Activated CD4-positive, alpha-beta T cell treated with anti-CD3 and anti-CD28 coated beads for 4 hours (primary cell): ENCODE data around the gene SND1.
"Not testable (repeated sequence)": the region's sequence is repeated elsewhere in the genome, so short reads cannot be mapped to it uniquely, and the experiment has no call there.

Experiments used
- DNase-seq, 2 donors: peaks; one replicate each; pipeline ENCODE4 v3.0.0-alpha.2; 2020

Gene SND1

DNA sequence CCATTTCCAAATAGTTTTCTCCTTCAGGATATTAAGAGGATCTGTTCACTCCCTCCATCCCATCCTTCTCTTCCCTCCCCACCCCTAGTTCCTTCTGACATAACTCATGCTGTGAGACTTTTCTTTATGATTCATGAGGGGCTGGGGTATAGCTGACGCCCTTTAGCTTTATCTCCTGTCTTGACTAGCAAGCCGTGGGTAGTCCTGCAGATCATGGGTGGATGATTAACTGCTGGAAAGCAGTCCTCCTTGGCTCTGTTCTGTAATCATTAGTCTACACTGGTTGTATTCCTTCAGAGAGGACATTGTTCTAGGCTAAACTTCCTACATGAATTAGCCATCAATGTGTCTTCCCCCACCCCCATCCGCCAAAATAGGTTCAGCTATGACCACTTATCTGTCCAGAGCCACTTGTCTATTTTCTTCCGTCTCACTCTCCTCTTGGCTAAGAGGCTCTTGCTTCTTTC lies 243.9 kb downstream of the SND1 start:
- no peak for DNase-seq

DNA sequence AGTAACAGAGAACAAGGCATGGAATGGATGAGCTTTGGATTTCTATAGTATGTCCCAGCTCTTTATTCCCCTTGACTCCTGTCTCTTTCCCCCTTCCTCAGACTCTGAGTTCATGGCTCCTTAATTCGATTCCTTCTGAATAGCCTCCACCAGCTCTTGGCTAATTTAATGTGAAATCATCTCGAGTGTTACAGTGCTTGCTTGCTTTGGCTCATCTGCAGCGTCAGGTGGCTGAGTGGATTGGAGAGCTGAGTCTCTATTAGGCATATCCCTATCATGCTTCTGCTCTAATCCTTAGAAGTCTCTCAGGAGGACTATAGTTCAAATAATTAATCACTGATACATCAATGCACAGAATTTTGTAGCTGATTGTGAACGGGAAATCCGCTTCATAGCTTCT lies 244.7 kb downstream of the SND1 start:
- DNase-seq: no peak

DNA sequence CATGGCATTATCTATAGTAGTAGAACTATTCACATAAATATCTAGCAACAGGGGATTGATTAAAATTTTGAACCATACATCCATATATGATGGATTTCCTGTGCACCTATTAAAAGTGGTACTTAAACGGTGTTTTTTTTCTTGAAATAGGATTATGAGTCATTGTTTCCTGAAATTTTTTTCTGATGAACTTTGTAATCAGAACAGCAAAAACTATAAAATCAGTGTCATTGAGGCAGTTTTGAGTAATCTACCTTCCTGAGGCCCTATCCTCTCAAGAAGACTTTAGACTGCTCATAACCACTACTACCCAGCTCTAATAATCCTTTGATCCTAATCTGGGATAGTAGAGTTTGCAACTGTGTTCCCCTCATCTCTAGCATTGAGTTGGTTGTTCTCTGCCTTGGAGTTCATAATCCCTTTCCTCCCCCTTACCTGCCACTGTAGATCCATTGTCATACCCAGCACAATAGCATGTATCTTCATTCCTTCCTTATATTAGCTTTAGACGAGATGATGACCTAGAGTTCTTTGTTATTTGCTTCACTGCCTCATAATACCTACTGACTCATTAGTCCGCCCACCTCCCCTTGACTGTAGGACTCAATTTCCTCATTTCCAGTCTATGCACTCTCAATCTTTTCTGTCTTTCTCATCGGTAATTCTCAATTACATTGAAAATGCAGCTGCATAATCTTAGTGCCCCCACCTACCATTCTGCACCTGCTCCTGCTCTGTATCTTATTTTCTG lies 245.9 kb downstream of the SND1 start:
- peak; percentile 7 to 24 for DNase-seq

DNA sequence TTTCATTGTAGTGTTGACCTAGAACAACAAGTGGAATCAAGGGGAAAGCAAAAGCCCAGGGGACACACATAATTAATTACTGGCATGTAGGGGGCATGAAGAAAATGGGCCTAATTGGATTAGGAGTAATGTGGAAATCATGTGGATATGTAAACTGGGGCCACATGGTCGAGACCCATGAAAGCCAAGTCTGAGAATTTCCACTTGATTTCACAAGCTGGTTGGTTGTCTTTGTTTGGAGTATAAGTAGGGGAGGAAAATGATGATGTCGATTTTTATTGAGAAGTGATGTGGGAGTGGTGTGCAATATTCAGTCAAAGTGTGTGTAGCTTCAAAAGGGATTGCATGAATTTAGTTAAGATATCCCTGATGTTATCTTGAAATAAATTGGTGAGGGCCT lies 247.4 kb downstream of the SND1 start:
- DNase-seq: no peak

DNA sequence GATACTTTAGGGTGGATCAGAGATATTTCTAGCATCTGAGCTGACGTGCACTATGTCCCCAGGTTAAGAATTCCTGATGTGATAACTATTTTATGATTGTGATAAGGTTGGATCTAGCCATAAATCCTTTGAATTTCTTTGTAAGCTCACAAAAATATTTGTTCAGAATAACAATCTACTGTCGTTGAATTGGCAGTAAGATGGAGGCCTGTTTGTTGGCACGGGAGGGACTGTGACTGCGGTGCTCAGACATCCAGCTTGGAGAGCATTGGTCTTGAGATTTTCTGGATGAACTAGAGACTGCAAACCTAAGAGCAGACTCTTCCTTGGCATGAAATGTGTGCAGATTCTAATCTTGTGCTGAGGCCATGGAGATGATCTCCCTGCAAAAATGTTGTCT lies 248.1 kb downstream of the SND1 start:
- DNase-seq: no peak

DNA sequence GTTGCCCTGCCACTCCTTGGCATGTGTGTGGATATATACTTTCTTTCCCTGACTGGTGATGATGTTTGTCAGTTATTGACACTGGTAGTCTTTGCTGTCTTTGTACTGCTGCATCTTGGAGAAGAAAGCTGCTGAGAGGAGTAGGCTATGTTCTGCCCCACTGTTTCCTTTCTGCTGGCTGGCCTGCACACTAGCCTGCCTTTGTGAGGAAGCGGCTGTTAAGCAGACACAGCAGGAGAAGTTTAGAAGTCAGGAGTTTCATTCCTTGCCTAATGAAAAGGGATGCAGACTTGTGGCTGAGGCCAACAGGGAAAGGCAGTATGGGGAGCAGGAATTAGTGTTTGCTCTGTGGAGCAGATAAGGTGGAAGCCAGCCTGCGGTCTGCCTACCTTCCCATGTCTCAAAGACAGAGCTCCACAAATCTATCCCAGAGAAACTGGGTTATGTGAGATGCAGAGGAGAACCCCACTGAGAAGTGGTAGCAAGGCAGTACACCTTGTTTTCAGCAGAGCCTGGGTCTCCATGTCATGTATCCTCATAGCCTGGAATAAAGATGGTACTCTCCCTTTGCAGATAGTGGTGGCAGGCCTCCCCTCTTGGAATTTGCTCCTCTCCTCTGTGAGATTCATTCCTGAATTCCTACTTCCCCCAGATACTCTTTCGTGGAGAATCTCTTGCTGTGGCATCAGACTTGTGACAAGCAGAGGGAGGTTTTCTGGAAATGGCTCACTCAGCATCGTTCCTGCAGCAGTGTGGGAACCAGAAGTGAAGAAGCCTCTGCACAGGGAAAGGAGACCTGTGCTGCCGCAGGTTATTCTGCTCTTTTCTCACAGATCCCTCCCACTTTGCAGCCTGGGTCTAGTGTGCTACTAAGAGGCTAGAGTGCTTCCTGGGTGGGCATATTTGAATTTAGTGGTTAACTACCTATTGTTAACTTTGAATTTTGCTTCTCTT lies 249.0 kb downstream of the SND1 start:
- DNase-seq: no peak

DNA sequence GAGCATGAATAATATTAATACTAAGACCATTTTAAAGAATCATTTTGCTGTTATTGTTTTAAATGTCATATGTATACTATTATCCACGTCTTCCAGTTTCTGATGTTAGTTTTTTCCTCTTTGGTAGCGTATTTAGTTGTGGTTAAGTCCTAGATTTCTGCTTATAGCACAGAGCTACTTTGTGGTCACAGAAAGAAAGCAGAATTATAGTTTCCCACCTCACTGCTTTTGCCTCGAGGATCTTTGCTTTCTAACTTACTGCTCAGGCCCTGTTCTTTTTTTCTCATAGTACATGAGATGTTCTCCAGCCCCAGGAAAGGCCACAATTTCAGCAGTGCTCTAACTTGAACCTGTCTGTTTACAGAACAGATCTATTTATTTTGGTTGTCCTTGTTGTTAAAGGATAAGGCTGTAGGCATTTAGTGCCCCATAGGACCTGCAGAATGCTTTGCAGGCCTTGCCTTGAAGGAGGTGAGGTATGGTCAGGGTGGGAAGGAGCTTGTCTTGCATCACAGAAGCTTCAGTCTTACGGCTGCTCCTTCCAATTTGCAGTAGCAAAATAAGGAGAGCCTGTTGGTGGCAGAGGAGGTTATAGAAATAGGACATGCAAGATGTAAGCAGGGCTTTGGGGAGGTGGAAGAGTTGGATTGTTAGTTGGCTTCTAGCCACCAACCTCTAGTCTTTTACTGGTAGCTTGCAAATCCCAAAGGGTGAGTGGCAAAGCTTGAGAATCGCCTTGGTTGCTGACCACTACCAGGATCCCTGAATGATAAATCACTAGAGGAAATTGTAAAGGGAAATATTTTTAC lies 250.1 kb downstream of the SND1 start:
- DNase-seq: no peak

DNA sequence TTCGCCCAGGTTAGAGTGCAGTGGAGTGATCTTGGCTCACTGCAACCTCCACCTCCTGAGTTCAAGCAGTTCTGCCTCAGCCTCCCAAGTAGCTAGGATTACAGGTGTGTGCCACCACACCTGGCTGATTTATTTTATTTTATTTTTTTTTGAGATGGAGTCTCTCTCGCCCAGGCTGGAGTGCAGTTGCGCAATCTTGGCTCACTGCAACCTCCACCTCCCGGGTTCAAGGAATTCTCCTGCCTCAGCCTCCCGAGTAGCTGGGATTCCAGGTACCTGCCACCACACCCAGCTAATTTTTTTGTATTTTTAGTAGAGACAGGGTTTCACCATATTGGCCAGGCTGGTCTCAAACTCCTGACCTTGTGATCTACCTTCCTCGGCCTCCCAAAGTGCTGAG lies 250.8 kb downstream of the SND1 start:
- not testable (repeated sequence) for DNase-seq

DNA sequence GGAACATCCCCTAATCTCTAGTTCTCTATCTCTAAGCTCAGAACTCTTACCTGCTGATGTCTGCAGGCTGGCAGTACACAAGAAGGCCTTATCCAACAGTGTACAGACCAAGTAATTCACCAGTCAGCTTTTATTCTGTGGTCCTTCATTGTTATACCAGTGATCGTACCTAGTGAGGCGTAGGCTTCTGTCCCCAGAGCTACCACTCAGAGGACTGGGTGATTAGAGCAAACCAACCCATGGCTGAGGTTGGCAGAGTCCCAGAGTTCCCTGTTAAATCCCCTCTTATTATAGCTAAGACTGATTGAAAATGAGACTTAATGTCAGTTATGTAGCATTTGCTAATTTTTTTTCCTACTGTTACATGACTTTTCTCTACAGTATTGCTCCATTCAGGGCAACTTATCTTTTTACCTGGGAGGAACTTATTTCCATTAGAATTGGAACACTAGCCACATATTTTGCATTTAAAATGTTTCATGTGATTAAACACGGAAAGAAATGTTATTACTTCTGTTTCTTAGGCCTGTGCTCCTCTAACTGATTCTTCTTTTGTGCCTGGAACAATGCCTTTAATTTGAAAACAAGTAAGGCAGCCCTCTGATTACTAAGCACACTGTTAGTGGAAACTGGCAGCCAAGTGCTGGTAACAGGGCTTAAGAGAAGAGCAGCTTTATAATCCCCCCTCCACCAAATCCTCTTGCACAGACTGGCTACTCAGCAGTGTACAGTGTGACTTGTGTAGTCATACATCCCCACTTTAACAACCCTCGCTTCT lies 252.1 kb downstream of the SND1 start:
- no peak for DNase-seq

DNA sequence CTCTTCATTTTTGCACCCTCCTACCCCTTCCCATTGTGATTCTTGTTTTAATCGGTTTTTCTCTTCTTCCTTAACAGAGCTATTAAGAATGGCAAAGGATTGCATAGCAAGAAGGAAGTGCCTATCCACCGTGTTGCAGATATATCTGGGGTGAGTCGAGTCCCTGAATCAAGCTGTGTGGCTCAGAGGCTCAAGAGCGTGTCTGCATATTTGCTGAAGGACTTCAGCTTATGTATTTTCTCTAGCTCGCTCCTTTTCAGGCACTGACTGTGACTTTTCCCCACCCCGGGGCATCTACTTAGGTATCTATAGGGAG lies 252.6 kb downstream of the SND1 start:
- no peak for DNase-seq

DNA sequence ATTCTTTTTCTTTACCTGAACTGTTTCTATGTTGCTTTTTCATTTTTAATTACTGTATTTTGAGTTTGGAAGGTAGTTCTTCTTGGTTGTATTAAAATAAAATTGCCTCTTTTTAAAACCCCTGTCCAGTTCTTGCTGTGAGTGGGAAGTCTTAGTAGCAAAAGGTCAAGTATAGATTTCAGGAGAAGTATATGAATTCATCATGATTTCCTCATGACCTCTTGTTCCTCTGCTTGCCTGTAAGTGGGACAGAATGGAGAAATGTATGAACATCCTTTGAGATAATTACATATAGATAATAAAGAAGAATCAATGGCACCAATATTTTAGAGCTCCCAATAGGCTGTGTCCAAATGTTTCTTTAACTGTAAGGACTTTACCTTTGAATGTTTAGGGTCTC lies 253.0 kb downstream of the SND1 start:
- DNase-seq: no peak

DNA sequence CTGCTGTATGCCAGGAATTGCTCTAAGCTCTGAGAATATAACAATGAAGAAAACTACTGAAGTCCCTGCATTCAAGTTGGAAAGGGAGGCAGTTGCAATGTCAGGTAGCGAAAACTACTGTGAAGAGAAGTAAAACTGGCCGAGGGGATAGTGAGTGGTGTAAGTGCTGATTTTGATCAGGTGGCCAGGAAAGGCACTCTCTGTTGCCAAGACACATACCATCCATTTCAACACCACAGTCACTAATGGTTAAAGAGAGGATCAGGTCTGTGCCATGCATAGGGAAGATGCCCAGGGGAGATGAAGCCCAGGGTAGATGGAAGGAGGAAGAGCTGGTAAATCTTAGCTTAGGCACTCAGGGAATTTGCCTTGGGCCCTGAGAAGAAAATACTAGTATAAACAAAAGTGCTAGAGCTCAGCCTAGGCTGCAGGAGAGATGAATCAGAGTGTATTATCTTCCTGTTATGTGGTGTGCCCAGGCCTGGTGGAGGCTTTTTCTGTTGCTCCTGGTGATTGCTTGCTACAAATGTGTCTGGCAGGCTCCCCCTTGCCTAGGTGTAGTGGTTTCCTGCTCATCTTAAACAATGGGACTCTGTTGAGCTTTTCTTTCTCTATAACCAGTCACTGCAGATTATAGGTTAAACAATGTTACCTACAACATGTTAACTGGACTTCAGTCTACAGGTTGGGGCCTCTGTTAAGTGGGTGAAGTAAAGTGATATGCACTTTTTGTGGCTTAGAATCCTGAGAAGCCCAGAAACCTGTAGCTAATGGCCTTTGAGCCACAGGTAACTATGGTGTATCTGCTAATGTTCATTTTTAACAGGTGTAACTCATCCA lies 253.7 kb downstream of the SND1 start:
- no peak for DNase-seq

DNA sequence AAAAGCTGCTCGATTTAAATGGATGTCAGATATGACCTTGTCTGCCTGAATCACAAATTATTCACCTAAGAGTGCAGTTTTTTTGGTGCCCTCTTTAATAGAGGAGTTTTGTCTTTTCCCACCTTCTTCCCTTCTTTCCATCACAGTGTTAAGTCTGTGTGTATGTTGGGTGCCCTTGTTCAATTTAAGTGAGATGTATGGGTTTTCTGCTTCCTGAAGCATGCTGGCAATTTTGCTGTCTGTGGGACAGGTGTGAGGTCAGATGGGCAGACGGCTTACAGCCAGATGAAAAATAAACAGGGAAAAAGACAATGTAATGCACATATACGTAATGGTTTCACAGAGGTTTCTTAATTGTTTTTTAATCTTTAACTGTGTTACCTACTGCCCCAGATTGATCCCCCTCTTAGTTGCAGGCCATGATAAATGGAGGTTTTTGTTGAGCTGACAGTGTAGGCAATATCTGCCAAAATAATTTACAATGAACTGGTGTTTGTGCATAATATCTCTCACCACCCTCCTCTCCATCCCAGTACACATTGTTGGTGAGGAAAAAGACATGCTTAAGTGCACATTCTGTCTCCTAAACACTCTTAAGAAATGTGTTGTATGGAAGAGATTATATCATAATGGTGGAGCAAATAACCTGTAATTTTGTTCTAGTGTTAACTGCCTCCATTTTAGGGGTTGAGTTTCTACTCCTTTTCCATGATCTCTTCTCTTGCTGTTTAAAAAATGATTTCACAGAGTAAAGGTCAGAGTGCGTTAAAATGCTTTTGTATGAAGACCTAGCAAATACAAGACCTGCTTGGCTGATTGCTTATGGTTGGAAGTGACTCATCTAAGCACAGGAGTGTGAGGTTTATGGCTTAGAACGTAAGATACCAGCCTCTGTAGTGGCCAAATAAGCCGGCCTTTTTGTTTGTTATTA lies 255.4 kb downstream of the SND1 start:
- DNase-seq: no peak

DNA sequence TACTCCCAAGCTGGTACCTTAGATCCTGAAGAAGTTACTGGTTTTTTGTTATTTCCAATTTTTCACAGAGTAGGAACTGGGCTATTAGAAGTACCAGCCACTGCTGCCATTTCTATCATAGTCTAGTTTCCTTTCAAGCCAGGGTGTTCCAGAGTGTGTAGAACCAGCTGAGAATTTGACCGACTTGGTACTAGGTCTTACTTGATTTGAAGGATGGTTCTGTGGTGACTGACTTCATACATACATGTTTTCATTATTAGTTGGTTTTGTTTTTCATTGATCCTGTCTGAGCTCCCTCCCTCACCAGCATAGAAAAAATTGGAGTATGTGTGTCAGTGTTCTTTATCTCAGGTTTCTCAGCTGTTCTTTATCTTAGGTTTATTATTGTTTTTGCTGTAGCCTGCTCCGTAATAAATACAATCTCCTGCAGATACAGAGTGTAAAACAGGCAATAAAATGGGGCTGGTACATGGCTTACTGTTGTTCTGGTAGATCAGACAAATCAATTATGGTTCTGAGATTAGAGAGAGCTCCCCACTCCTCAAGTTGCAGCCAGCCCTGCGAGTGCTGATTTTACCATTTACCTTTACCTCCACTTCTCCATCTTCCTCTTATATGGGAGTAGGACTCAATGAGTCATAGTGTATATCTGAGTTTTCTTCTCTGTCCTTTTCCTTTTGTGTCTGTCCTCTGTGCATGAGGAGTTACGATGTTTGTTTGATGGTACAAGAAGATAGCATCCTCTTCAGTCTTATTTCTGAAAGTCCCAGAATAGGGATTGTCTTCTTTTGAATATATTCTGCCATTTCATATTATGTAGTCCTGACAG lies 256.6 kb downstream of the SND1 start:
- DNase-seq: no peak

DNA sequence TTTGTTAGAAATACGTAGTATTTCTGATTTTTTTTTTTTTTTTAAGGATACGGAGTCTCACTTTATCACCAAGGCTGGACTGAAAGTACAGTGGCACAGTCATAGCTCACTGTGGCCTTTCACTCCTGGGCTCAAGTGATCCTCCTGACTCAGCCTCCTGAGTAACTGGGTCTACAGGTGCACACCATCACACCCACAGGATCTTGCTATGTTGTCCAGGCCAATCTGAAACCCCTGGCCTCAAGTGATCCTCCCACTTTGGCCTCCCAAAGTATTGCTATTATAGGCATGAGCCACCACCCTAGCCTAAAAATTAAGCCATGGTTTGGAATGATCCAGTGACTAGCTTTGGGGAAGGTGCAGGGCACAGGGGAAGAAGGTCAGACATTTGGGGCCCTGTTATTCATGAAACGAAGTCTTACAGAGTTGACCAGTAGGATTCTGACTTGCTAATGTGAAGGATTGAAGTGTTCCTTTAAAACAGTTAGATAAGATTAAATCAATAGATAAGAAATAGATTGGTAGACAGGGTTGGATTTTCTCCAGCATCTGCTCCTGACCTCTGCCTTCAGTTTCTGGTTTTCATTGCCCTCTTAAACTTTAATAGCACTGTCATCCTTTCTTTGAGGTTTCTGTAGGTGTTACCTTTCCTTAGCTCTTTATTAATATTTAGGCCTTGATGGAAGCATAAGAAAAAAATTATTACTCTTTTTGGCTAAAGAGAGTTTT lies 257.6 kb downstream of the SND1 start:
- no peak for DNase-seq

DNA sequence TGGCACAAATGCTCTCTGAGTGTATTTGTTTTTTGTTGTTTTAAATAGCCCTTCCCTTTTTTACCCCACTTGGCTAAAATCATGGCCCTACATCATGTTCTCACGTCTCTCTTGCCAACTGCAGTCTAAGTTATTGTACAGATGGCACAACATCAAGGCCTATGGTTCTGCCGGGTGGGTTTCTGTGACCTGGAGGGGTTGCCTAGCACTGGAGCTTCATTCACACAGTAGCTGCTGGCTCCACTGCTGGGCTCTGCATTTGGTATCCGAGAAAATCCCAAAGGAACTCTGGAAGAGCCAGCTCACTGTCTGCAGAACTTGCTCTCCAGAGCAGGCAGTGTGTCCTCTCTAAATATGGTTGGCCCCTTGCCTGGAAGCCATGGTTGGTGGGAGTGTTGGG lies 258.7 kb downstream of the SND1 start:
- no peak for DNase-seq

DNA sequence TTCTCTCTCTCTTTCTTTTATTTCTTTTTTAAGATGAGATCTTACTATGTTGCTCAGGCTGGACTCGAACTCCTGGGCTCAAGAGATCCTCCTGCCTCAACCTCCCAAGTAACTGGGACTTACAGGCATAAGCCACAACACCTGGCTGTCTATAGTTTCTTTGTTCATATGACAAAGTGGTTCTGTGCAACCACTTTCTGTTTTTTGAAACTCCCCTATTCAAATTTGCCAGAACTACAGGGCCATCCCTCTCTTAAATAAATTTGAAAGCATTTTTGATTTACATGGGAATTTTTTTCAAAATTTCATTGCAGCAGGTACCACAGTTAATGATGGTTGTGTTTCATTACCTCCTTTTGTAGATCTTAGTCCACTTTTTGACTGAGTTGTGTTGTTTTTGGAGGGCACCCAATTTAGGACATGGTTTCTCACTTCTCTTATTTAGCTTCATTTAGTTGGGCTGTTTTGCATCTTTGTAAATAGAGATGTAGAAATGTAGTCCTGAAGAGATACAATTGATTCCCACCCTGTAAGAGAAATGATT lies 260.0 kb downstream of the SND1 start:
- DNase-seq: no peak

DNA sequence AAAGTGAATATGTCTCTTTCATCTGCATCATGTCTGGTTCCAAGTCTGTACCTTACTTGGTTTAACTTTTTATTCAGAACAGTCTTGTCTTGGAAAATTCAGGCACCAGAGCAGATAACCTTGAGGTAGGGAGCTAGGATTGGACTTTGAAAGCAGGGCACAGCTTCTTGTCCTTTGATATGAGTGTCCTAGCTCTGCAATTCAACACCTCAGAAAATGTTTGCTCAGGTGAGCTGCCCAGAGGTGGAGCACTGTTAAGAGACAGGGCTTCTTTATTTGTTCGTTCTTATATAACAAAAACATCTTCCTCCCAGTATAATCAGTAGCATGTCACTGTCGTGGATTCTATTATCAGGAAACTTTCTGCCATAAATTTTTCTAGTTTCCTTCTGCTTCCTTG lies 260.9 kb downstream of the SND1 start:
- DNase-seq: no peak

DNA sequence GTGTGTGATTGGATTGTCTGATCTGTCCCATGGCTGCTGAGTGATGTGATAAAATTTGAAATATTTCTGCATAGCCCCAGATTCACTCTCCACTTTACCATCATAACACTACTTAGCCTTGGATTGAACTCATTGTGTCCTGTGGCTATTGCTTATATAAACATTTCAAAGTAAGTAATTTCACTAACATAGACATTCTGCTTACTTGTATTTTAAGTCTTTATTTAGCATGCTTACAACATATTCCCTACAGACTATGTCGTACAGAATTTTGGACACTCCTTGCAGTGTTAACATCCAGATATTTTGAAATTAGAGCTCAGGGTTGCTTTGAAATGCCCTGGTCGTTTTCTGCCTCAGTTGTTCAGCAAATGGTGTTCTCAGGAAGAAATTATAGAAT lies 261.7 kb downstream of the SND1 start:
- no peak for DNase-seq
